ENCODE results near the gene SKAP1.

Gene SKAP1

DNA sequence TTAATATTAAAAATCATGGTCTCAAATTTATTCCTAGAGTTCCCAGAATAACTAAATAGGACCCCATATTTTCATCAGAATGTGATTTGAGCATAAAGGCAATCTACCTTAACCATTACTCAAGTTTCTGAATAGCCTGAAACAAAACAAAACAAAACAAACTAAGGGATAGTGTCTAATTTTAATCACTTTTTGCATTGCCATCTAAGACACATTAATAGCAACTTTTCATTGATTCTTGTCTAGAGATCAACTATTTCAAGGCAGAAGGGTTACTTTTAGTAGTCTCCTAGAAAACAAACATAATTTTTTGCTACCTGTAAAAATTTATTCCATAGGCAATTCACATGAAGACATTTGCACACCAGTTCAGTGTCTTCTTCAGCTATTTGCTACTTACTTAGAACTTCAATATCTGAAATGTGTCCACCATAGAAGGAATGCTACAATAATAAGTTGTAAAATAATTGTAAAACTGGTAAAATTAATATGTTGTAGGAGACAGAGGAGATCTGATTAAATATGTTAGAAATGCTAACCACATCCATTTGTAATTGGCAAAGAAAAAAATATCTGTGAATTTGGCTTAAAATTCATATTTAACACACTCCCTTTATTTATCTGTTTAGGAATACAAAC is 94.7 kb downstream of the SKAP1 start:
- TF ChIP-seq, protein P1, sequence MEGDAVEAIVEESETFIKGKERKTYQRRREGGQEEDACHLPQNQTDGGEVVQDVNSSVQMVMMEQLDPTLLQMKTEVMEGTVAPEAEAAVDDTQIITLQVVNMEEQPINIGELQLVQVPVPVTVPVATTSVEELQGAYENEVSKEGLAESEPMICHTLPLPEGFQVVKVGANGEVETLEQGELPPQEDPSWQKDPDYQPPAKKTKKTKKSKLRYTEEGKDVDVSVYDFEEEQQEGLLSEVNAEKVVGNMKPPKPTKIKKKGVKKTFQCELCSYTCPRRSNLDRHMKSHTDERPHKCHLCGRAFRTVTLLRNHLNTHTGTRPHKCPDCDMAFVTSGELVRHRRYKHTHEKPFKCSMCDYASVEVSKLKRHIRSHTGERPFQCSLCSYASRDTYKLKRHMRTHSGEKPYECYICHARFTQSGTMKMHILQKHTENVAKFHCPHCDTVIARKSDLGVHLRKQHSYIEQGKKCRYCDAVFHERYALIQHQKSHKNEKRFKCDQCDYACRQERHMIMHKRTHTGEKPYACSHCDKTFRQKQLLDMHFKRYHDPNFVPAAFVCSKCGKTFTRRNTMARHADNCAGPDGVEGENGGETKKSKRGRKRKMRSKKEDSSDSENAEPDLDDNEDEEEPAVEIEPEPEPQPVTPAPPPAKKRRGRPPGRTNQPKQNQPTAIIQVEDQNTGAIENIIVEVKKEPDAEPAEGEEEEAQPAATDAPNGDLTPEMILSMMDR (IDR thresholded peaks at IDR 0.05; ENCODE audit: control insufficient read depth, insufficient read depth, low read depth, low read length, missing control alignments) = no peak
- no peak overlapping the region for H3K4me3 ChIP-seq (ENCODE audit: control insufficient read depth, low read depth, low read length)
- no peak for DNase-seq (ENCODE audit: low read depth)

DNA sequence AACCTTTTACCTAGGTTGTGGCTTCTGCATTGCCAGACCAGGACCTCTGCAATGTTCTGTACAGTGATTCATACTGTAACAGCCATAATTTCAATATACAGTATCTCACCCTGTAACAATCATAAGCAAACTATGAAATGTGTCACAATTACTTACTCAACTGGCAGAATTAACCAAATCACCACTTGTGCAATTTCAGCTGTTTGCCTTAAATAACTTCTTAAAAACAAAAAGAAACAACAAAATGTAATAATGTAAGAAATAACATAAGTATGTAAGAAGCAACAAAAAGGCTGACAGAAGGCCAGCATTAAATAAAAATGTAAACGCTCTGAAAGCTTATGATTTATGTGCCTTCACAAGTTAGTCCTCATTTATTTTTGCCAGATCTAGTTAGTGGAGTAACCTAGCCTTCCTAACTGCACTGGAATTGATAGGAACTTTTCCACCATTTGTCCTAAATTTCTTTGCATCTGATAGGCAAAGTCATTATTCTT is 96.9 kb downstream of the SKAP1 start:
- no peak for DNase-seq (ENCODE audit: low read depth)
- TF ChIP-seq, protein P1 (IDR thresholded peaks at IDR 0.05; ENCODE audit: control insufficient read depth, insufficient read depth, low read depth, low read length, missing control alignments) = no peak
- no peak overlapping the region for H3K4me3 ChIP-seq (ENCODE audit: control insufficient read depth, low read depth, low read length)

DNA sequence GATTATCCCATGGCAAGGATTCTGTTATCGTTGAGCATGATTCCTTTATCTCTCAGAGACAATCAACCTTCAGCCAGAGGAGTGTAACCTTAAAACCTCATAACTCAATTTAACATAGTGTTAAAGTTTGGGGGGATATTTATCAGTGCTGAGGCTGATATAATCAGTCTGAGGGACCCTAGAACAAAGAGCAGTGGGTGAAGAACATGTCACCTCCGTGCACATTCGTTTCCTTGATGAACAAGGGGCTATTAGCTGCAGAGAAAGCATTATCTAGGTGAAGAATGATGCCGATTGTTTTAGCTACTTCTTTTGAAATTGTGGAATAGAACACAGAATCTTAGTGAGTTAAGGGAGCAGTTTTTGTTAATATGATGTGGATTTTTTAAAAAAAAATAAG is 99.1 kb downstream of the SKAP1 start:
- no peak for DNase-seq (ENCODE audit: low read depth)
- no peak overlapping the region for H3K4me3 ChIP-seq (ENCODE audit: control insufficient read depth, low read depth, low read length)
- TF ChIP-seq, protein P1 (IDR thresholded peaks at IDR 0.05; ENCODE audit: control insufficient read depth, insufficient read depth, low read depth, low read length, missing control alignments) = no peak

DNA sequence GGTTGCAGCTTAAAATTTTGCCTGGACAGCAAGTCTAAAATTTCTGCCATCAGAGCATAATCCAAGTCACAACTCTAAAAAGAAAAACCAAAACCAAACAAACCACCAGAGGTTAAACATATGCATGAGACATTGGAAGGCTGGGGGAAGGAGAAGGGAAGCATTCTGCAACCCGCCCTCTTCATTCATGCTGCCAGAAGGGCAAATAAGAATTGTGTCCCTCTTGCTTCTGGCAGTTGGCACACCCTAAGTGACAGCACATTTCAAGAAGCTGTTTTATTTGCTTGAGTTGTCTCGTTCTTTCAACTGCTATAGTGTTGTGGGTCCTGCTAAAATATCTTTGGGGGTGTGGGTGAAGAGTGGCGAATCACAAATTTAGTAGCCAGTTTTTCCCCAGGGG is 99.6 kb downstream of the SKAP1 start:
- no peak overlapping the region for H3K4me3 ChIP-seq (ENCODE audit: control insufficient read depth, low read depth, low read length)
- DNase-seq (ENCODE audit: low read depth) = no peak
- TF ChIP-seq, protein P1 (IDR thresholded peaks at IDR 0.05; ENCODE audit: control insufficient read depth, insufficient read depth, low read depth, low read length, missing control alignments) = no peak

DNA sequence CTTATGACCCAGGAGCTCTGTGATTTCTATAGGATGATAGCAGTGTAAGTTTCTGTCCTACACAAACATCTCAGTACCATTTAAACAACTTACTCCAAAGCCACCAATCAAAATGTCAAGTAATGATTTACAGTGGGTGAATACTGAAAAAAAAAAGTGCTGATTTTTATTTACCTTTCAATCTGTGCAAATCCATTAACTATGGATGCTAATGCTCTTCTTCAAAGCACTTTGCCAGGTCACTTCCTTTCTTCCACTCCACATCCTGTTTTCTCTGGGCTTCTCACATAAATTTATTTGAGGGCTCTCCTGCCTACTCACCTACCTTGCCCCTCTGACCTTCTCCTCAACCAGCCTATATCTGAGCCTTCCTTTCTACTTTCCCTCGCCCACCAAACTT is 101.6 kb downstream of the SKAP1 start:
- TF ChIP-seq, protein P1 (IDR thresholded peaks at IDR 0.05; ENCODE audit: control insufficient read depth, insufficient read depth, low read depth, low read length, missing control alignments) = no peak
- no peak for DNase-seq (ENCODE audit: low read depth)
- no peak overlapping the region for H3K4me3 ChIP-seq (ENCODE audit: control insufficient read depth, low read depth, low read length)

DNA sequence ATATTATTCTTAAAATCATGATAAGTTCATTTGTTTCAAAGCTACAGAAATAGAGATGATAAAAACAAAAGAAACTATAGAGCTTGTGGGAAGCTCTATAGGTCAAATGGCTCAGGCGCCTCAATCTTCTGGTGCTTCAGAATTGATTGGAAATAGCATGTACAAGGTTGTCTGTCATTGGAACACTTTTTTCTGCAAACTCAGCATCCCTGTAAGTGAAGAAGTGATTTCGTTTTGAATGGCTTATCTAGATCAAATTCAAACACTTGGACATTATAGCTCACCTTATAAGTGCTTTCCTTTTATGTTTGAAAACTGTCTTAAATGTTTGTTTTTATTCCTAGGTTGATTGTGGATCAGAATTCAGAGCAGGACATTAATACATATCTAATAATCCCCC is 103.7 kb downstream of the SKAP1 start:
- no peak overlapping the region for H3K4me3 ChIP-seq (ENCODE audit: control insufficient read depth, low read depth, low read length)
- DNase-seq (ENCODE audit: low read depth) = no peak
- TF ChIP-seq, protein P1 (IDR thresholded peaks at IDR 0.05; ENCODE audit: control insufficient read depth, insufficient read depth, low read depth, low read length, missing control alignments) = no peak

Data from AG09309 (cell line).